HEK293 (cell line): ENCODE measurements around the gene ELOVL6.

Experiments
- CTCF ChIA-PET: fragments of 350-600 bp; formaldehyde crosslinking; extraction: SDS; loops from one replicate; lab custom pipeline; 2021; ENCODE audit warnings: antibody characterized with exemption; lab: Yijun Ruan, JAX
- POLR2A ChIA-PET: fragments of 300-600 bp; formaldehyde crosslinking; extraction: SDS; loops from one replicate; lab custom pipeline; 2020; ENCODE audit warnings: antibody characterized with exemption, inconsistent platforms; lab: Yijun Ruan, JAX
- H3K27ac ChIP-seq: fragments of 200-500 bp; sonication (Bioruptor generic); 2 replicates; pipeline ENCODE4 v1.5.1; 2014; ENCODE audit warnings: low read depth, low read length, control low read depth, inconsistent platforms; ENCODE audit errors: extremely low read depth
- H3K36me3 ChIP-seq, 2 experiments: fragments of 200-500 bp in 1 of 2; sonication (Bioruptor generic) in 1 of 2; 1 replicate in 1 of 2; 2 replicates in 1 of 2; pipeline ENCODE4 v1.5.1; 2014 to 2017; ENCODE audit warnings: inconsistent platforms in 2 of 2, low read length in 2 of 2; ENCODE audit not compliant: control insufficient read depth in 2 of 2, insufficient read depth in 1 of 2
- H3K4me1 ChIP-seq: fragments of 200-500 bp; sonication (Bioruptor generic); 2 replicates; pipeline ENCODE4 v1.5.1; 2014; ENCODE audit warnings: mild to moderate bottlenecking, low read length, inconsistent platforms; ENCODE audit not compliant: control insufficient read depth, insufficient read depth
- H3K4me3 ChIP-seq: 2 replicates; pipeline ENCODE4 v1.5.1; 2011; ENCODE audit warnings: low read depth, mild to moderate bottlenecking, control low read depth, low read length, moderate library complexity
- H3K9me3 ChIP-seq: fragments of 200-500 bp; sonication (Bioruptor generic); 2 replicates; pipeline ENCODE4 v1.5.1; 2014; ENCODE audit warnings: low read depth, low read length, inconsistent platforms; ENCODE audit not compliant: control insufficient read depth, insufficient read depth
- BCL11A ChIP-seq: fragments of 450-650 bp; formaldehyde crosslinking; IDR thresholded peaks from 2 replicates; pipeline ENCODE4 v1.5.1; 2016; ENCODE audit warnings: low read depth, missing biosample characterization, missing genetic modification characterization
- GFI1B ChIP-seq: fragments of 450-650 bp; formaldehyde crosslinking; IDR thresholded peaks from 2 replicates; pipeline ENCODE4 v1.5.1; 2016; ENCODE audit warnings: missing biosample characterization, missing genetic modification characterization
- HOXA7 ChIP-seq: sonication (generic); formaldehyde crosslinking; IDR thresholded peaks from 2 replicates; pipeline ENCODE4 v1.8.1; 2022; ENCODE audit warnings: missing genetic modification reagents, borderline replicate concordance
- PRDM1 ChIP-seq: fragments of 450-650 bp; formaldehyde crosslinking; IDR thresholded peaks from 2 replicates; pipeline ENCODE4; 2016; ENCODE audit warnings: missing biosample characterization, missing genetic modification characterization
- SP7 ChIP-seq: fragments of 450-650 bp; formaldehyde crosslinking; IDR thresholded peaks from 2 replicates; pipeline ENCODE4 v1.5.1; 2016; ENCODE audit warnings: missing biosample characterization, missing genetic modification characterization
- ZBTB10 ChIP-seq: fragments of 450-650 bp; formaldehyde crosslinking; IDR thresholded peaks from 2 replicates; pipeline ENCODE4 v1.5.1; 2016; ENCODE audit warnings: missing biosample characterization, missing genetic modification characterization
- ZFP37 ChIP-seq: fragments of 450-650 bp; formaldehyde crosslinking; IDR thresholded peaks from 2 replicates; pipeline ENCODE4 v1.5.1; 2016; ENCODE audit warnings: missing biosample characterization, missing genetic modification characterization
- ZIC2 ChIP-seq: fragments of 450-650 bp; formaldehyde crosslinking; IDR thresholded peaks from 2 replicates; pipeline ENCODE4 v1.5.1; 2016; ENCODE audit warnings: missing biosample characterization, missing genetic modification characterization
- ZNF140 ChIP-seq: fragments of 450-650 bp; formaldehyde crosslinking; IDR thresholded peaks from 2 replicates; pipeline ENCODE4 v1.5.1; 2016; ENCODE audit warnings: missing biosample characterization, missing genetic modification characterization
- ZNF16 ChIP-seq: fragments of 450-650 bp; formaldehyde crosslinking; IDR thresholded peaks from 2 replicates; pipeline ENCODE4 v1.5.1; 2016; ENCODE audit warnings: low read depth, missing biosample characterization, missing genetic modification characterization
- ZNF24 ChIP-seq: fragments of 450-650 bp; formaldehyde crosslinking; IDR thresholded peaks from 2 replicates; pipeline ENCODE4 v1.5.1; 2016; ENCODE audit warnings: missing biosample characterization, missing genetic modification characterization
- ZNF248 ChIP-seq: fragments of 450-650 bp; formaldehyde crosslinking; IDR thresholded peaks from 2 replicates; pipeline ENCODE4 v1.5.1; 2017; ENCODE audit warnings: missing biosample characterization, missing genetic modification characterization
- ZNF48 ChIP-seq: fragments of 450-650 bp; formaldehyde crosslinking; IDR thresholded peaks from 2 replicates; pipeline ENCODE4 v1.5.1; 2016; ENCODE audit warnings: missing biosample characterization, missing genetic modification characterization
- ZNF549 ChIP-seq: fragments of 450-650 bp; IDR thresholded peaks from 2 replicates; pipeline ENCODE4 v1.5.1; 2018; ENCODE audit warnings: missing biosample characterization, missing genetic modification characterization, mild to moderate bottlenecking, inconsistent platforms, moderate library complexity
- ZNF558 ChIP-seq: fragments of 450-650 bp; formaldehyde crosslinking; IDR thresholded peaks from 2 replicates; pipeline ENCODE4 v1.5.1; 2016; ENCODE audit warnings: missing biosample characterization, missing genetic modification characterization
- ZNF624 ChIP-seq: fragments of 450-650 bp; formaldehyde crosslinking; IDR thresholded peaks from 2 replicates; pipeline ENCODE4 v1.5.1; 2017; ENCODE audit warnings: missing biosample characterization, missing genetic modification characterization
- ZSCAN23 ChIP-seq: fragments of 450-650 bp; formaldehyde crosslinking; IDR thresholded peaks from 2 replicates; pipeline ENCODE4 v1.5.1; 2016; ENCODE audit warnings: missing biosample characterization, missing genetic modification characterization
- TF ChIP-seq, protein P1 (sequence below): fragments of 450-650 bp; formaldehyde crosslinking; IDR thresholded peaks from 2 replicates; pipeline ENCODE4; 2016; ENCODE audit warnings: missing biosample characterization, missing genetic modification characterization
- TF ChIP-seq, protein P2 (sequence below): fragments of 450-650 bp; formaldehyde crosslinking; IDR thresholded peaks from 2 replicates; pipeline ENCODE4 v1.5.1; 2017; ENCODE audit warnings: missing biosample characterization, missing genetic modification characterization

ELOVL6 gene

DNA sequence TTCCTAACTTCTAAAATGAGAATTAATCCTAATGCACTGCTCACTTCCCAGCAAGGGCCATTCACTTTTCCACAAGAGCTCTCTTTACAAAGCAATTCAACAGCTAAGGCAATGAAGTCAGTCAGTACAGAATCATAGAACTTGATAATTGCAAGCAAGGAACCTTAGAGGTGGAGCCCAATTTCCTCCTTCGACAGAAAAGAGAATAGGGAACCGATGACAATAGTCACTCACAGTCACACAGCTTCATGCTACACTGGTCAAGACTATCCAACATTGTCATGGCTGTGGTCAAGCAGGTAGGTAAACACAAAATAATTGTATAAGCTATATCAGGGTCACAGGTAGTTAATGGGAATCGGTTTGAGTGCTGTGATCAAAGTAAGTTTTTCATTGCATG, 90.0 kb downstream of the ELOVL6 start:
- H3K36me3 ChIP-seq: peaks cover 0 to 4% of the 10 kb centered on the region in 2 experiments; a peak in 1 of 3 replicates
- TF ChIP-seq ZFP37 (tag by site-specific recombination): no peak
- TF ChIP-seq ZNF16: no peak
- TF ChIP-seq, protein P1, sequence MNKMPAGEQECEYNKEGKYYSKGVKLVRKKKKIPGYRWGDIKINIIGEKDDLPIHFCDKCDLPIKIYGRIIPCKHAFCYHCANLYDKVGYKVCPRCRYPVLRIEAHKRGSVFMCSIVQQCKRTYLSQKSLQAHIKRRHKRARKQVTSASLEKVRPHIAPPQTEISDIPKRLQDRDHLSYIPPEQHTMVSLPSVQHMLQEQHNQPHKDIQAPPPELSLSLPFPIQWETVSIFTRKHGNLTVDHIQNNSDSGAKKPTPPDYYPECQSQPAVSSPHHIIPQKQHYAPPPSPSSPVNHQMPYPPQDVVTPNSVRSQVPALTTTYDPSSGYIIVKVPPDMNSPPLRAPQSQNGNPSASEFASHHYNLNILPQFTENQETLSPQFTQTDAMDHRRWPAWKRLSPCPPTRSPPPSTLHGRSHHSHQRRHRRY (tag by site-specific recombination): no peak
- TF ChIP-seq ZNF248 (tag by site-specific recombination): no peak
- TF ChIP-seq ZSCAN23 (tag by site-specific recombination): no peak
- no peak for TF ChIP-seq ZIC2 (tag by site-specific recombination)
- no peak for TF ChIP-seq ZNF549
- no peak for TF ChIP-seq ZNF624 (tag by site-specific recombination)
- no peak for TF ChIP-seq ZNF140 (tag by site-specific recombination)
- no peak for TF ChIP-seq ZBTB10 (tag by site-specific recombination)
- TF ChIP-seq BCL11A (tag by site-specific recombination): no peak
- no peak for TF ChIP-seq SP7
- TF ChIP-seq ZNF558: no peak
- no peak for TF ChIP-seq HOXA7 (CRISPR knock-in tag)
- TF ChIP-seq GFI1B: no peak
- no peak overlapping the region for H3K4me3 ChIP-seq
- POLR2A ChIA-PET: no interaction called here
- no peaks in the 10 kb centered on the region for H3K9me3 ChIP-seq
- H3K4me1 ChIP-seq: peaks cover 8% of the 10 kb centered on the region
- CTCF ChIA-PET: no interaction called here
- H3K27ac ChIP-seq: no peak overlapping the region

GRCh38 chr4:110107866-110108265, 90.5 kb downstream of the ELOVL6 start:
- POLR2A ChIA-PET: no interaction called here
- no peak overlapping the region for H3K27ac ChIP-seq

DNA sequence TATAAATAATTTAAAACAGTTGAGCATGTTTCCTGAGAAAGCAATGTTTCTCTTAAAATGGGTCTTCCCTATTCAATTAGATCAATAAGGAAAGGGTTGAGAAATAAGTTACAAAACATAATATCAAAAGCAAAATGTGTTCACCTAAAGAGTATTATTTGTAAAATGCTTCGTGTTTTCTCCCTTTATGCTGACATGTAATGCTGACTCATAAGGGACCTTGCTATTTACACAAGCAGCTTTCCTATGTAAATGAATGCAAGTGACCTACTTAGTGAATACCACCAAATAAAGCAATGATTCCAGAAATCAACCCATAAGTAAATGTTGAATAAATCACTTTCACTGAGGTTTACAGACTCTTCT, 91.5 kb downstream of the ELOVL6 start:
- peak; percentile 55 for TF ChIP-seq PRDM1 (tag by site-specific recombination)
- no peak for TF ChIP-seq ZNF48 (tag by site-specific recombination)
- Histone ChIP-seq H3K36me3 (peaks cover 0 to 4% of the 10 kb centered on the region in 2 experiments; a peak in 1 of 3 replicates), H3K9me3 (no peaks in the 10 kb centered on the region), H3K27ac (no peak overlapping the region), H3K4me3 (no peak overlapping the region), H3K4me1 (peaks cover 8% of the 10 kb centered on the region)
- ChIA-PET POLR2A (no interaction called here), CTCF (no interaction called here)

More at GRCh38 chr4:110107866-110108265, 90.5 kb downstream of the ELOVL6 start:
- Histone ChIP-seq H3K4me3 (no peak overlapping the region), H3K9me3 (no peaks in the 10 kb centered on the region), H3K4me1 (peaks cover 8% of the 10 kb centered on the region), H3K36me3 (peaks cover 0 to 4% of the 10 kb centered on the region in 2 experiments; a peak in 1 of 3 replicates)
- CTCF ChIA-PET: no interaction called here
- no peak for TF ChIP-seq ZNF24 (tag by site-specific recombination)
- TF ChIP-seq, protein P2, sequence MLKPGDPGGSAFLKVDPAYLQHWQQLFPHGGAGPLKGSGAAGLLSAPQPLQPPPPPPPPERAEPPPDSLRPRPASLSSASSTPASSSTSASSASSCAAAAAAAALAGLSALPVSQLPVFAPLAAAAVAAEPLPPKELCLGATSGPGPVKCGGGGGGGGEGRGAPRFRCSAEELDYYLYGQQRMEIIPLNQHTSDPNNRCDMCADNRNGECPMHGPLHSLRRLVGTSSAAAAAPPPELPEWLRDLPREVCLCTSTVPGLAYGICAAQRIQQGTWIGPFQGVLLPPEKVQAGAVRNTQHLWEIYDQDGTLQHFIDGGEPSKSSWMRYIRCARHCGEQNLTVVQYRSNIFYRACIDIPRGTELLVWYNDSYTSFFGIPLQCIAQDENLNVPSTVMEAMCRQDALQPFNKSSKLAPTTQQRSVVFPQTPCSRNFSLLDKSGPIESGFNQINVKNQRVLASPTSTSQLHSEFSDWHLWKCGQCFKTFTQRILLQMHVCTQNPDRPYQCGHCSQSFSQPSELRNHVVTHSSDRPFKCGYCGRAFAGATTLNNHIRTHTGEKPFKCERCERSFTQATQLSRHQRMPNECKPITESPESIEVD (tag by site-specific recombination): peak; percentile 37; the same call in 1 of the 2 replicates
